ENCODE measurements around the gene TMEM8B. TPM values are rescaled to one million over a fixed set of nuclear protein-coding genes. Genes with fewer than 3 reads are reported as not detected.

TMEM8B gene
- total and polyA plus RNA-seq, 9 of the 15 experiments (the other 6 are each of a cell fraction or from before 2014, with no cell fraction given): 0.01 to 2.2 (median 1.1) TPM

DNA sequence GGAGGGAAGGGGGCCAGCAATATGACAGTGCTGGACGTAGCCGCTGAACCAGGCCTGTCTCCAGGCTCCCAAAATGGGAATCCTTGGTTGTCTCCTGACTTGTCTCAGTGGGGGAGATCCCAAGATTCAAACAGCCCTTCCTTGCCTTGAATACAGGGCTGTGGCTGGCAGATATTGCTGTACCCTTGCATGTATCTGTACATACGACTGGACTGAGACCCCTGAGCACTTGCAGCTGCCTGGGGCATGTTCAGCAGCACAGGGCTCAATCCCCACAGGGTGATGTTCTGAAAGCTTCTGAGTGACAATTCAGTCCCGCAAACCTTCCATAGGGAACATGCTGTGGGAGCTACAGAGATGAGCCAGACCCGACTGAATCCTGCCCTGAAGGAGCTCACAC is 27.9 kb downstream of the TMEM8B start (continued):
- TF ChIP-seq GTF2F1 (IDR thresholded peaks at IDR 0.05; ENCODE audit: low read depth, low read length): no peak
- no peak for TF ChIP-seq CREM (IDR thresholded peaks at IDR 0.05; ENCODE audit: low read depth)
- TF ChIP-seq ESRRA (IDR thresholded peaks at IDR 0.05; ENCODE audit: borderline replicate concordance, low read depth): no peak

DNA sequence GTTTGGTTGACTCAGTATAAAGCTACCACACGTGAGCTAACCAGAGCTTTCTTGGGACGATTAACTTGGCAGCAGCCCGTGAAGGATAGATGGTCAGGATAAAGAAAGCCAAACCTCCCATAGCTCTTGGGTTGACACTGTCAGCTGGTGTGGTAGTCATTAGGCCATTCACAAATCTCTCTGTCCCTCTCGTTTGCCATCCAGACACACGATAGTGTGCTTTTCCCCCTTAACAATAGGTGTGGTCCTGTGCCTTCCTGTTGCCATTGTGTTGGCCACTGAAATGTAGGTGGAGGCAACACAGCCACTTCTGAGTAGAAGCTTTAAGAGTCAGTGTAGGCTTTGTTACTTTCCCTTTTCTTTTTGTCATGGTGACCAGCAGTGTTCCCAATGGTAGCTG is 29.4 kb downstream of the TMEM8B start:
- Histone ChIP-seq H3K79me2 (ENCODE audit: control insufficient read depth, insufficient read depth, low read length) (no peaks in the 10 kb centered on the region), H3K4me3 (no peak overlapping the region), H3K9ac (ENCODE audit: insufficient read depth in 1 of 2, low read depth in 2 of 2, low read length in 2 of 2) (no peak overlapping the region), H3K36me3 (ENCODE audit: control insufficient read depth, insufficient read depth, low read length) (no peaks in the 10 kb centered on the region), H3K27me3 (ENCODE audit: control insufficient read depth in 2 of 2, insufficient read depth in 2 of 2, low read length in 2 of 2) (peaks cover 18 to 75% of the 10 kb centered on the region in 2 experiments), H4K20me1 (replicated peaks; ENCODE audit: control insufficient read depth, insufficient read depth, low read length) (no peaks in the 10 kb centered on the region), H3K4me1 (replicated peaks in 1 of 2; ENCODE audit: control insufficient read depth in 2 of 2, insufficient read depth in 2 of 2, low read length in 2 of 2) (no peaks in the 10 kb centered on the region), H3K9me1 (ENCODE audit: control insufficient read depth, insufficient read depth, low read length) (no peaks in the 10 kb centered on the region), H3K27ac (ENCODE audit: extremely low read depth, low read depth, low read length) (no peak overlapping the region), H3K4me2 (ENCODE audit: insufficient read depth, low read length) (no peak overlapping the region), H2AFZ (ENCODE audit: low read depth, low read length) (no peak overlapping the region), H3K9me3 (replicated peaks; ENCODE audit: control insufficient read depth, insufficient read depth, low read depth, low read length) (no peaks in the 10 kb centered on the region)
- no peak for TF ChIP-seq SPI1 (IDR thresholded peaks at IDR 0.05; ENCODE audit: borderline replicate concordance, low read depth, low read length)
- no peak for TF ChIP-seq SAP30 (IDR thresholded peaks at IDR 0.05; ENCODE audit: borderline replicate concordance, insufficient read depth, low read depth, low read length, poor library complexity, severe bottlenecking)
- no peak for TF ChIP-seq LCOR (CRISPR knock-in tag; IDR thresholded peaks at IDR 0.05)
- no peak for TF ChIP-seq HIVEP1 (CRISPR knock-in tag; IDR thresholded peaks at IDR 0.05)
- TF ChIP-seq, protein P1, sequence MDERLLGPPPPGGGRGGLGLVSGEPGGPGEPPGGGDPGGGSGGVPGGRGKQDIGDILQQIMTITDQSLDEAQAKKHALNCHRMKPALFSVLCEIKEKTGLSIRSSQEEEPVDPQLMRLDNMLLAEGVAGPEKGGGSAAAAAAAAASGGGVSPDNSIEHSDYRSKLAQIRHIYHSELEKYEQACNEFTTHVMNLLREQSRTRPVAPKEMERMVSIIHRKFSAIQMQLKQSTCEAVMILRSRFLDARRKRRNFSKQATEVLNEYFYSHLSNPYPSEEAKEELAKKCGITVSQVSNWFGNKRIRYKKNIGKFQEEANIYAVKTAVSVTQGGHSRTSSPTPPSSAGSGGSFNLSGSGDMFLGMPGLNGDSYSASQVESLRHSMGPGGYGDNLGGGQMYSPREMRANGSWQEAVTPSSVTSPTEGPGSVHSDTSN (CRISPR knock-in tag; IDR thresholded peaks at IDR 0.05; ENCODE audit: low read depth): no peak
- TF ChIP-seq, protein P1 (tag; conservative IDR thresholded peaks at IDR 0.05; ENCODE audit: low read depth): no peak
- TF ChIP-seq ARHGAP35 (IDR thresholded peaks at IDR 0.05; ENCODE audit: partially characterized antibody): no peak
- TF ChIP-seq FOXA3 (CRISPR knock-in tag; conservative IDR thresholded peaks at IDR 0.05 in 1 of 2, IDR thresholded peaks at IDR 0.05 in 1 of 2): no peak
- TF ChIP-seq ZNF561 (CRISPR knock-in tag; conservative IDR thresholded peaks at IDR 0.05): no peak
- no peak for TF ChIP-seq ETV6 (IDR thresholded peaks at IDR 0.05; ENCODE audit: borderline replicate concordance in 1 of 2, low read depth in 2 of 2, low read length in 1 of 2)
- TF ChIP-seq ETV6 (CRISPR knock-in tag; IDR thresholded peaks at IDR 0.05; ENCODE audit: borderline replicate concordance): no peak
- POLR2A ChIA-PET: interaction anchor here (1.5 kb wide), 1 partner anchor 13 kb away, joined by 3 read pairs; no protein-coding TSS in a partner anchor
- in situ Hi-C loops (cut with MboI) (no loop called here), intact Hi-C loops (cut with micrococcal nuclease) (no loop called here)
- CTCF ChIA-PET (ENCODE audit: low intra/inter-chr PET ratio): no interaction called here
- DNase-seq (ENCODE audit: extremely low read depth in 1 of 4, low spot score in 3 of 4) (no peak), ATAC-seq (no peak), FAIRE-seq (no peak)
- BruUV-seq (replicated peaks): no TSS peak
- WGBS (ENCODE audit: insufficient coverage, low coverage, missing lambda C conversion rate): 0% methylated on average over 4 of the region's 5 CpGs
